ENCODE measurements around the gene SYS1.

GRCh38 chr20:45359406-45360148 is 3.4 kb upstream of the SYS1 start:
- TF ChIP-seq, protein P1, sequence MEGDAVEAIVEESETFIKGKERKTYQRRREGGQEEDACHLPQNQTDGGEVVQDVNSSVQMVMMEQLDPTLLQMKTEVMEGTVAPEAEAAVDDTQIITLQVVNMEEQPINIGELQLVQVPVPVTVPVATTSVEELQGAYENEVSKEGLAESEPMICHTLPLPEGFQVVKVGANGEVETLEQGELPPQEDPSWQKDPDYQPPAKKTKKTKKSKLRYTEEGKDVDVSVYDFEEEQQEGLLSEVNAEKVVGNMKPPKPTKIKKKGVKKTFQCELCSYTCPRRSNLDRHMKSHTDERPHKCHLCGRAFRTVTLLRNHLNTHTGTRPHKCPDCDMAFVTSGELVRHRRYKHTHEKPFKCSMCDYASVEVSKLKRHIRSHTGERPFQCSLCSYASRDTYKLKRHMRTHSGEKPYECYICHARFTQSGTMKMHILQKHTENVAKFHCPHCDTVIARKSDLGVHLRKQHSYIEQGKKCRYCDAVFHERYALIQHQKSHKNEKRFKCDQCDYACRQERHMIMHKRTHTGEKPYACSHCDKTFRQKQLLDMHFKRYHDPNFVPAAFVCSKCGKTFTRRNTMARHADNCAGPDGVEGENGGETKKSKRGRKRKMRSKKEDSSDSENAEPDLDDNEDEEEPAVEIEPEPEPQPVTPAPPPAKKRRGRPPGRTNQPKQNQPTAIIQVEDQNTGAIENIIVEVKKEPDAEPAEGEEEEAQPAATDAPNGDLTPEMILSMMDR (IDR thresholded peaks at IDR 0.05) = no peak
- no peak for TF ChIP-seq EP300 (IDR thresholded peaks at IDR 0.05)
